Keratinocyte (primary cell): ENCODE results near the gene PTPN13.

ENCODE experiments used
- EZH2 ChIP-seq: IDR thresholded peaks from one replicate; pipeline ENCODE4 v1.6.1; 2012; ENCODE audit warnings: inconsistent platforms, mild to moderate bottlenecking, low read length, moderate library complexity
- TF ChIP-seq, protein P1 (sequence below), 3 experiments: IDR thresholded peaks in 1 of 3; conservative IDR thresholded peaks in 1 of 3; optimal IDR thresholded peaks in 1 of 3; 2 replicates in 2 of 3; 3 replicates in 1 of 3; pipeline versions ENCODE3 to v1.5.1; 2011; ENCODE audit warnings: low read length in 3 of 3, mild to moderate bottlenecking in 3 of 3, moderate library complexity in 2 of 3, control low read depth in 1 of 3, inconsistent platforms in 1 of 3; ENCODE audit not compliant: insufficient read depth in 2 of 3; ENCODE audit errors: extremely low read depth in 1 of 3

GRCh38 chr4:86563416-86563815 lies 30.7 kb upstream of the PTPN13 start:
- no peak for TF ChIP-seq EZH2
- TF ChIP-seq, protein P1, sequence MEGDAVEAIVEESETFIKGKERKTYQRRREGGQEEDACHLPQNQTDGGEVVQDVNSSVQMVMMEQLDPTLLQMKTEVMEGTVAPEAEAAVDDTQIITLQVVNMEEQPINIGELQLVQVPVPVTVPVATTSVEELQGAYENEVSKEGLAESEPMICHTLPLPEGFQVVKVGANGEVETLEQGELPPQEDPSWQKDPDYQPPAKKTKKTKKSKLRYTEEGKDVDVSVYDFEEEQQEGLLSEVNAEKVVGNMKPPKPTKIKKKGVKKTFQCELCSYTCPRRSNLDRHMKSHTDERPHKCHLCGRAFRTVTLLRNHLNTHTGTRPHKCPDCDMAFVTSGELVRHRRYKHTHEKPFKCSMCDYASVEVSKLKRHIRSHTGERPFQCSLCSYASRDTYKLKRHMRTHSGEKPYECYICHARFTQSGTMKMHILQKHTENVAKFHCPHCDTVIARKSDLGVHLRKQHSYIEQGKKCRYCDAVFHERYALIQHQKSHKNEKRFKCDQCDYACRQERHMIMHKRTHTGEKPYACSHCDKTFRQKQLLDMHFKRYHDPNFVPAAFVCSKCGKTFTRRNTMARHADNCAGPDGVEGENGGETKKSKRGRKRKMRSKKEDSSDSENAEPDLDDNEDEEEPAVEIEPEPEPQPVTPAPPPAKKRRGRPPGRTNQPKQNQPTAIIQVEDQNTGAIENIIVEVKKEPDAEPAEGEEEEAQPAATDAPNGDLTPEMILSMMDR (optimal IDR thresholded peaks at IDR 0.05 in 1 of 3, IDR thresholded peaks at IDR 0.05 in 1 of 3, conservative IDR thresholded peaks at IDR 0.05 in 1 of 3; ENCODE audit: extremely low read depth in 1 of 3, insufficient read depth in 2 of 3, low read length in 3 of 3), result no peak
